HK-2 (cell line): ENCODE measurements around the gene TYW1.
"Not testable (repeated sequence)": the region's sequence is repeated elsewhere in the genome, so short reads cannot be mapped to it uniquely, and the experiment has no call there.

ENCODE experiments used
- DNase-seq: peaks from one replicate; pipeline ENCODE4 v3.0.0-alpha.2; 2018; ENCODE audit not compliant: unreplicated experiment

The TYW1 gene

GRCh38 chr7:67046819-67047218, 50.2 kb downstream of the TYW1 start:
- not testable (repeated sequence) for DNase-seq

GRCh38 chr7:67049908-67050307, 53.3 kb downstream of the TYW1 start:
- not testable (repeated sequence) for DNase-seq

- not testable (repeated sequence) for DNase-seq
Measured at GRCh38 chr7:67052161-67052560, 55.5 kb downstream of the TYW1 start.

- no peak for DNase-seq
Measured at GRCh38 chr7:67056683-67057082, 60.0 kb downstream of the TYW1 start.

- not testable (repeated sequence) for DNase-seq
Measured at GRCh38 chr7:67061321-67061720, 64.7 kb downstream of the TYW1 start.

- DNase-seq, result not testable (repeated sequence)
Measured at GRCh38 chr7:67062802-67063201, 66.2 kb downstream of the TYW1 start.

- not testable (repeated sequence) for DNase-seq
Measured at GRCh38 chr7:67066950-67067622, 70.5 kb downstream of the TYW1 start.

- not testable (repeated sequence) for DNase-seq
Measured at GRCh38 chr7:67076120-67076519, 79.5 kb downstream of the TYW1 start.

GRCh38 chr7:67082880-67083279, 86.2 kb downstream of the TYW1 start:
- DNase-seq, result not testable (repeated sequence)

- DNase-seq, result not testable (repeated sequence)
Measured at GRCh38 chr7:67089261-67089660, 92.6 kb downstream of the TYW1 start.

GRCh38 chr7:67091053-67091452, 94.4 kb downstream of the TYW1 start:
- DNase-seq, result not testable (repeated sequence)

GRCh38 chr7:67098031-67098430, 101.4 kb downstream of the TYW1 start:
- not testable (repeated sequence) for DNase-seq

- not testable (repeated sequence) for DNase-seq
Measured at GRCh38 chr7:67099406-67099805, 102.8 kb downstream of the TYW1 start.

GRCh38 chr7:67100038-67100437, 103.4 kb downstream of the TYW1 start:
- not testable (repeated sequence) for DNase-seq

GRCh38 chr7:67100956-67101361, 104.3 kb downstream of the TYW1 start:
- no peak for DNase-seq

- DNase-seq, result not testable (repeated sequence)
Measured at GRCh38 chr7:67104937-67105336, 108.3 kb downstream of the TYW1 start.

- DNase-seq, result no peak
Measured at GRCh38 chr7:67105377-67105776, 108.7 kb downstream of the TYW1 start.

GRCh38 chr7:67106255-67106654, 109.6 kb downstream of the TYW1 start:
- DNase-seq, result not testable (repeated sequence)

GRCh38 chr7:67111342-67111741, 114.7 kb downstream of the TYW1 start:
- DNase-seq, result not testable (repeated sequence)

- not testable (repeated sequence) for DNase-seq
Measured at GRCh38 chr7:67114483-67115246, 118.0 kb downstream of the TYW1 start.

GRCh38 chr7:67120491-67120890, 123.9 kb downstream of the TYW1 start:
- DNase-seq, result not testable (repeated sequence)

- DNase-seq, result not testable (repeated sequence)
Measured at GRCh38 chr7:67128257-67128656, 131.6 kb downstream of the TYW1 start.

- not testable (repeated sequence) for DNase-seq
Measured at GRCh38 chr7:67130766-67131165, 134.1 kb downstream of the TYW1 start.
